Smooth muscle cell (in vitro differentiated cells): ENCODE measurements around the gene PABPN1L. TPM values are rescaled to one million over a fixed set of nuclear protein-coding genes. Genes with fewer than 3 reads are reported as not detected.

ENCODE experiments used
- DNase-seq: peaks from one replicate; lab custom pipeline; 2025; ENCODE audit not compliant: unreplicated experiment; lab: John Stamatoyannopoulos, UW
- H2AFZ ChIP-seq: fragments of 200-600 bp; sonication (generic); 2 replicates; pipeline ENCODE4 v1.6.0; 2016; ENCODE audit warnings: antibody characterized with exemption, low read depth, mild to moderate bottlenecking
- H3F3A ChIP-seq: fragments of 200-600 bp; sonication (generic); 2 replicates; pipeline ENCODE4 v1.6.0; 2017; ENCODE audit warnings: antibody characterized with exemption, low read depth
- H3K27ac ChIP-seq: fragments of 200-600 bp; sonication (generic); 2 replicates; pipeline ENCODE4 v1.5.1; 2016; ENCODE audit warnings: low read depth, mild to moderate bottlenecking
- H3K27me3 ChIP-seq: fragments of 200-600 bp; sonication (generic); 2 replicates; pipeline ENCODE4 v1.6.1; 2016; ENCODE audit warnings: low read depth, mild to moderate bottlenecking
- H3K36me3 ChIP-seq: fragments of 200-600 bp; sonication (generic); 2 replicates; pipeline ENCODE4 v1.5.1; 2016; ENCODE audit warnings: low read depth
- H3K4me1 ChIP-seq: fragments of 200-600 bp; sonication (generic); 2 replicates; pipeline ENCODE4 v1.5.1; 2016; ENCODE audit warnings: low read depth
- H3K4me2 ChIP-seq: fragments of 200-600 bp; sonication (generic); 2 replicates; pipeline ENCODE4 v1.6.0; 2016; ENCODE audit warnings: mild to moderate bottlenecking
- H3K4me3 ChIP-seq: fragments of 200-600 bp; sonication (generic); 2 replicates; pipeline ENCODE4 v1.5.1; 2016; ENCODE audit warnings: mild to moderate bottlenecking
- H3K79me2 ChIP-seq: fragments of 200-600 bp; sonication (generic); 2 replicates; pipeline ENCODE4 v1.6.0; 2016; ENCODE audit warnings: low read depth, mild to moderate bottlenecking
- H3K9ac ChIP-seq: fragments of 200-600 bp; sonication (generic); 2 replicates; pipeline ENCODE4 v1.6.0; 2016; ENCODE audit warnings: low read depth
- H3K9me3 ChIP-seq: fragments of 200-600 bp; sonication (generic); replicated peaks from 2 replicates; pipeline ENCODE4 v1.5.1; 2016; ENCODE audit warnings: low read depth
- H4K20me1 ChIP-seq: fragments of 200-600 bp; sonication (generic); 2 replicates; pipeline ENCODE4 v1.6.0; 2016; ENCODE audit warnings: low read depth
- CTCF ChIP-seq: fragments of 200-600 bp; sonication (generic); IDR thresholded peaks from 2 replicates; pipeline ENCODE4 v1.5.1; 2017; ENCODE audit warnings: borderline replicate concordance, mild to moderate bottlenecking, antibody characterized with exemption; ENCODE audit not compliant: insufficient read depth, poor library complexity, severe bottlenecking
- WGBS: methylation state at CpG from one replicate; pipeline ENCODE4 v1.1.7; 2016; ENCODE audit warnings: low lambda C conversion rate; 5-methylcytosine and 5-hydroxymethylcytosine counted together
- polyA plus RNA-seq: library from polyadenylated mRNA; unstranded; fragments of >200 nt; fragmentation: Nextera tagmentation; extraction: Ambion mirVana; gene quantifications from 2 replicates; pipeline ENCODE4 v1.2.1, GENCODE V29; 2016
- total RNA-seq: library from RNA; depleted of rRNA; stranded (reverse); fragments of >200 nt; gene quantifications from 2 replicates; pipeline ENCODE4 v1.2.3, GENCODE V29; 2014

PABPN1L gene
- total and polyA plus RNA-seq, 2 experiments from 2014 or later: not detected

- no peak for TF ChIP-seq CTCF
- Histone ChIP-seq H3K4me3 (no peak overlapping the region), H3K4me2 (no peak overlapping the region), H3K27me3 (no peaks in the 10 kb centered on the region), H3K9ac (no peak overlapping the region), H3K27ac (no peak overlapping the region), H3K9me3 (no peaks in the 10 kb centered on the region), H2AFZ (no peak overlapping the region), H3K36me3 (no peaks in the 10 kb centered on the region), H4K20me1 (no peaks in the 10 kb centered on the region), H3K4me1 (no peaks in the 10 kb centered on the region), H3K79me2 (no peaks in the 10 kb centered on the region), H3F3A (no peaks in the 10 kb centered on the region)
- 91% methylated on average over 34 of the region's 34 CpGs for WGBS
- DNase-seq: no peak
Observed at GRCh38 chr16:88897696-88898425, 31.4 kb upstream of the PABPN1L start.

- Histone ChIP-seq H3K36me3 (no peaks in the 10 kb centered on the region), H3K9me3 (no peaks in the 10 kb centered on the region), H3K4me3 (no peak overlapping the region), H4K20me1 (no peaks in the 10 kb centered on the region), H3F3A (no peaks in the 10 kb centered on the region), H3K4me2 (no peak overlapping the region), H2AFZ (no peak overlapping the region), H3K4me1 (no peaks in the 10 kb centered on the region), H3K9ac (no peak overlapping the region), H3K27me3 (no peaks in the 10 kb centered on the region), H3K27ac (no peak overlapping the region), H3K79me2 (no peaks in the 10 kb centered on the region)
- WGBS: 92% methylated on average over 57 of the region's 57 CpGs
- no peak for TF ChIP-seq CTCF
- no peak for DNase-seq
Observed at GRCh38 chr16:88896238-88897070, 30.0 kb upstream of the PABPN1L start.

- Histone ChIP-seq H4K20me1 (no peaks in the 10 kb centered on the region), H3K27ac (no peak overlapping the region), H3K36me3 (no peaks in the 10 kb centered on the region), H3K4me1 (no peaks in the 10 kb centered on the region), H3K27me3 (no peaks in the 10 kb centered on the region), H3K9me3 (no peaks in the 10 kb centered on the region), H3K9ac (no peak overlapping the region), H2AFZ (no peak overlapping the region), H3F3A (no peaks in the 10 kb centered on the region), H3K79me2 (no peaks in the 10 kb centered on the region), H3K4me3 (no peak overlapping the region), H3K4me2 (no peak overlapping the region)
- WGBS: 93% methylated on average over 22 of the region's 22 CpGs
- DNase-seq: no peak
- TF ChIP-seq CTCF: no peak
Observed at GRCh38 chr16:88895335-88895734, 28.9 kb upstream of the PABPN1L start.
